Fibroblast of pulmonary artery (primary cell): ENCODE measurements around the gene SNX14.

Source experiments
- DNase-seq: peaks from one replicate; pipeline ENCODE4 v3.0.0-alpha.2; 2010; ENCODE audit warnings: low read depth
- H3K4me3 ChIP-seq: replicated peaks from 2 replicates; pipeline ENCODE4 v1.5.1; 2011; ENCODE audit warnings: low read depth, mild to moderate bottlenecking, control low read depth, low read length, moderate library complexity
- TF ChIP-seq, protein P1 (sequence below): IDR thresholded peaks from 2 replicates; pipeline ENCODE4 v1.5.1; 2011; ENCODE audit warnings: mild to moderate bottlenecking, control low read depth, low read length, inconsistent platforms; ENCODE audit errors: missing control alignments

The SNX14 gene

GRCh38 chr6:85464722-85465150 lies 128.9 kb downstream of the SNX14 start:
- TF ChIP-seq, protein P1, sequence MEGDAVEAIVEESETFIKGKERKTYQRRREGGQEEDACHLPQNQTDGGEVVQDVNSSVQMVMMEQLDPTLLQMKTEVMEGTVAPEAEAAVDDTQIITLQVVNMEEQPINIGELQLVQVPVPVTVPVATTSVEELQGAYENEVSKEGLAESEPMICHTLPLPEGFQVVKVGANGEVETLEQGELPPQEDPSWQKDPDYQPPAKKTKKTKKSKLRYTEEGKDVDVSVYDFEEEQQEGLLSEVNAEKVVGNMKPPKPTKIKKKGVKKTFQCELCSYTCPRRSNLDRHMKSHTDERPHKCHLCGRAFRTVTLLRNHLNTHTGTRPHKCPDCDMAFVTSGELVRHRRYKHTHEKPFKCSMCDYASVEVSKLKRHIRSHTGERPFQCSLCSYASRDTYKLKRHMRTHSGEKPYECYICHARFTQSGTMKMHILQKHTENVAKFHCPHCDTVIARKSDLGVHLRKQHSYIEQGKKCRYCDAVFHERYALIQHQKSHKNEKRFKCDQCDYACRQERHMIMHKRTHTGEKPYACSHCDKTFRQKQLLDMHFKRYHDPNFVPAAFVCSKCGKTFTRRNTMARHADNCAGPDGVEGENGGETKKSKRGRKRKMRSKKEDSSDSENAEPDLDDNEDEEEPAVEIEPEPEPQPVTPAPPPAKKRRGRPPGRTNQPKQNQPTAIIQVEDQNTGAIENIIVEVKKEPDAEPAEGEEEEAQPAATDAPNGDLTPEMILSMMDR, result no peak
- peak overlapping the region; percentile 8 for H3K4me3 ChIP-seq
- DNase-seq, result peak; percentile 90

DNA sequence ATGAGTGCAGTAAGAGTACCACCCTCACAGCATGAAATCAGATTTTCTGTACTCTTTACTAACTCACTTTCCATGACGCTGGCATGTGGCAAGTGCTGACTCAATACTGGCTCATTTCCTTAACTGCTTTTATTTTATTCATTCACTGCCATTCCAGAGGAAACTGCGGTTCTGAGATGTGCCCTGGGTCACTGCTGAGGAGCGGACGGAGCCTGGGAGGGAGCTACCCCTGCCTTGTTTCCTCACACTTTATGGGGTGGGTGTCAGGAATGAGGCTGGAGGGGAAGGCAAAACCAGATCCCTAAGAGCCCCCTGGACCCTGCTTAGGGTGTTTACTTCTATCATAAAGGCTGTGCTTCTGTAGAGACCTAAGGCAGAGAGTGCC lies 129.4 kb downstream of the SNX14 start:
- TF ChIP-seq, protein P1, result no peak
- peak overlapping the region; percentile 8 for H3K4me3 ChIP-seq
- peak; percentile 98 for DNase-seq

- no peak overlapping the region for H3K4me3 ChIP-seq
- TF ChIP-seq, protein P1, result no peak
- no peak for DNase-seq
Measured at GRCh38 chr6:85463621-85464259, 129.9 kb downstream of the SNX14 start.

- no peak for DNase-seq
- TF ChIP-seq, protein P1, result no peak
Measured at GRCh38 chr6:85462673-85463072, 131.0 kb downstream of the SNX14 start.

DNA sequence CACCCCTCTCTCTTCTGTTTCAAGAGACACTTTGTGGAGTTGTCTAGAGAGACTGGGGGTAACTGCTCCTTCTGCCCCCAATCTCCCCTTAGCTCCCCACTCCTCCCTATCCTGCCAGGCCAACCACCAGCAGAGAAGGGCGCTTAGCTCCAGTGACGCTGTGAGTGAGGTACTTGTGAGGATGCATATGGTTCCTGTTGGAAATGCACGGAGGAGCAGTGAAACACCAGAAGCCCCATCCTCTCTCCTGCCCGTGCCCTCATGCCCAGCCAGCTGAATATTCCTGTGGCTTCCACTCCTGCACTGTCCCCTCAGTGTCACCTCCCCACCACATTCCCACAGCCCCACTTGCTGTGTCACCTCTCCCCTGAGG lies 131.9 kb downstream of the SNX14 start:
- no peak overlapping the region for H3K4me3 ChIP-seq
- no peak for DNase-seq
- TF ChIP-seq, protein P1, result no peak

More at GRCh38 chr6:85462673-85463072, 131.0 kb downstream of the SNX14 start:
- no peak overlapping the region for H3K4me3 ChIP-seq

DNA sequence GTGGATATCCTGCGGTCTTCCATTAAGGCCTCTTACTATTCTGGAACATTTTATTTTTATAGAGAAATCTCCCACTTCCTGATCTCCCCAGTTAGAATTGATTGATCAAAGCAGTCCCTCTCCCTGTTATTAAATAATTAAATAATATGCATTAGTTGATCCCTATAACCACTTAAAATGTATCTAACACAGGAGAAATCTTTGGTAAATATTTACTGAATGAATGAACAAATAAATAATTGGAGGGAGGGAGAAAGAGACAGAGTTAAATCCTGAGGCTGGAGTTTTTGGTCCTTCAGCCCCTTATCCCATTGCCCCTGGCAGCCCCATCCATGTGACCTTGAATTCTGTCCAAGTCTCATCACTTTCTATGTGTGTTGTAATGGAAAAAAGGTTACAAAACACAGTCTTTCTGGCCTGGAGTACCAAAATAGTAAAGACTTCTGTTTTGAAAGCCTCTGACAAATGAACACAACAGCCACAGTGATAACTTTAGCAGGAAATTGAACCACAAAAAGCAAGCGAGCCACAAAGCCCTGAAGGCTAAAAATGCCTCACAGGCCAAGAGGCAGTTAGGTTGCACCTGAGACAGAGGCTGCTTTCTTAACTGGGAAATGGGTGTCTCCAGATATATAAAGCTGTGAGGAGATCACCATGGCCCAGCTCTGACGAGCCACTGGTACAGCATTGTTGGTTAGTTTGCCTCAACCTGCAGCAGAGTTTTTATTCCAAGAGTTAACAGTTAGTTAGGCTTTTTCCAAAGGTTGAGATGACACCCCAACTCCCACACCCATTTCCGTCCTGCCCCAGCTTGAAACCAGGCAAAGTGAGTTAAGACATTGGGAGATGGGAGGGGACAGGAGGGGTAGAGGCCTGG lies 132.5 kb downstream of the SNX14 start:
- DNase-seq, result peak; percentile 90
- TF ChIP-seq, protein P1, result no peak
- no peak overlapping the region for H3K4me3 ChIP-seq
